Measurements from ENCODE around the gene PRKACA.

PRKACA gene

GRCh38 chr19:14116525-14116917 lies 1.0 kb downstream of the PRKACA start:
- no peak overlapping the region for H3K27ac ChIP-seq (ENCODE audit: low read depth, low read length, severe bottlenecking)

GRCh38 chr19:14115756-14116155 lies 1.8 kb downstream of the PRKACA start:
- H3K4me3 ChIP-seq (ENCODE audit: extremely low read depth, insufficient read depth, low read length, poor library complexity, severe bottlenecking) = peak overlapping the region; percentile 94
- peaks cover 9% of the 10 kb centered on the region for H3K36me3 ChIP-seq (ENCODE audit: control insufficient read depth, insufficient read depth, low read length)
- no peak overlapping the region for H3K27ac ChIP-seq (ENCODE audit: low read depth, low read length, severe bottlenecking)
- peaks cover 41% of the 10 kb centered on the region for H3K4me1 ChIP-seq (ENCODE audit: control insufficient read depth, insufficient read depth, low read length, poor library complexity, severe bottlenecking)
- WGBS, 2 experiments (ENCODE audit: insufficient coverage in 2 of 2) = 92 to 93% methylated on average over 5 of the region's 5 CpGs
- no peaks in the 10 kb centered on the region for H3K9me3 ChIP-seq (ENCODE audit: control insufficient read depth, low read length)

More at GRCh38 chr19:14116525-14116917, 1.0 kb downstream of the PRKACA start:
- Histone ChIP-seq H3K4me1 (ENCODE audit: control insufficient read depth, insufficient read depth, low read length, poor library complexity, severe bottlenecking) (peaks cover 41% of the 10 kb centered on the region), H3K9me3 (ENCODE audit: control insufficient read depth, low read length) (no peaks in the 10 kb centered on the region), H3K36me3 (ENCODE audit: control insufficient read depth, insufficient read depth, low read length) (peaks cover 13% of the 10 kb centered on the region), H3K4me3 (ENCODE audit: extremely low read depth, insufficient read depth, low read length, poor library complexity, severe bottlenecking) (peak overlapping the region; percentile 94)
- WGBS, 2 experiments (ENCODE audit: insufficient coverage in 2 of 2) = 48 to 50% methylated on average over 2 to 6 of the region's 6 CpGs

DNA sequence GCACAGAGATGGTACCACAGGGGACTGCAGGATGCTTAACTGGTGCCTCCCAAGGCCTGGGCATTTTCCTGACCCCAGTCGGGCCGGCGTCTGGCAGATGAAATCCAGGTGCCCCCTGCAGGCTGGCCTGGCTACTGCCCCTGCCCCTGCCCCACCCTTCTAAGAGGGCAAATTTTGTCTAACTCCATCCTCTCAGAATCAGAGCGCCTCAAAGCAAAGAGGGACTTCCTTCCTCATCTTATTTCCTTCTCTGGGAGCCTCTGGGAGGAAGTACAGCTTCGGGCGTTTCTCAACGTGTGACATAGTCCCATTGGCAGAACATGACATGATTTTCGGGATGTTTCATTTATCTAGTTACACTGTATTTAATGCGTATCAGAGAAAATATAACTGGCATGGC lies 2.7 kb downstream of the PRKACA start:
- H3K4me1 ChIP-seq (ENCODE audit: control insufficient read depth, insufficient read depth, low read length, poor library complexity, severe bottlenecking) = peaks cover 41% of the 10 kb centered on the region

DNA sequence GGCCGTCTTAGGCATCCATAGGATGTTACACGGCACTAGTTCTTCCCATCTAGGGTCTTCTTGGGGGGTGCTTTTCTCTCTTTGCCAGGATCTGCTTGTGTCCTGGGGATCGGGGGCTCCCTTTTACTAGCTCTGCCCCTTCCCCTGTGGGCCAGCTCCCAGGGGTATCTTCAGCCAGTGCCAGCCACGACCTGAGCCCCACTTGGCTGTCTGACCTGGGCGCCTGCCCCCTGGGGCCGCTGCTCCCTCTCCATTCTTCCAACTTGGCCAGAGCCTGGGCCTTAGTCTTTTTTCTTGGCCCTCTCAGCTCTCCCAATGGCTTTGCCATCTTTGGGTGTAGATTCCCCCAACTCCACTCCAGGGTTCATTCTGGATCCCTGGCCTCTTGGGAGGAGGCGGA lies 3.1 kb downstream of the PRKACA start:
- peaks cover 4% of the 10 kb centered on the region for H3K36me3 ChIP-seq (ENCODE audit: control insufficient read depth, insufficient read depth, low read length)
- H3K27ac ChIP-seq (ENCODE audit: low read depth, low read length, severe bottlenecking) = no peak overlapping the region
- no peaks in the 10 kb centered on the region for H3K9me3 ChIP-seq (ENCODE audit: control insufficient read depth, low read length)
- H3K4me3 ChIP-seq (ENCODE audit: extremely low read depth, insufficient read depth, low read length, poor library complexity, severe bottlenecking) = no peak overlapping the region
- H3K4me1 ChIP-seq (ENCODE audit: control insufficient read depth, insufficient read depth, low read length, poor library complexity, severe bottlenecking) = peaks cover 38% of the 10 kb centered on the region
- WGBS, 2 experiments (ENCODE audit: insufficient coverage in 2 of 2) = 90 to 96% methylated on average over 6 to 7 of the region's 7 CpGs

More for the DNA sequence above, 2.7 kb downstream of the PRKACA start:
- Histone ChIP-seq H3K27ac (ENCODE audit: low read depth, low read length, severe bottlenecking) (no peak overlapping the region), H3K36me3 (ENCODE audit: control insufficient read depth, insufficient read depth, low read length) (peaks cover 5% of the 10 kb centered on the region), H3K9me3 (ENCODE audit: control insufficient read depth, low read length) (no peaks in the 10 kb centered on the region), H3K4me3 (ENCODE audit: extremely low read depth, insufficient read depth, low read length, poor library complexity, severe bottlenecking) (no peak overlapping the region)
- 62 to 66% methylated on average over 4 of the region's 9 CpGs for WGBS, 2 experiments (ENCODE audit: insufficient coverage in 2 of 2)

- H3K9me3 ChIP-seq (ENCODE audit: control insufficient read depth, low read length) = no peaks in the 10 kb centered on the region
- no peak overlapping the region for H3K27ac ChIP-seq (ENCODE audit: low read depth, low read length, severe bottlenecking)
- peaks cover 4% of the 10 kb centered on the region for H3K36me3 ChIP-seq (ENCODE audit: control insufficient read depth, insufficient read depth, low read length)
- 88 to 93% methylated on average over 15 to 18 of the region's 18 CpGs for WGBS, 2 experiments (ENCODE audit: insufficient coverage in 2 of 2)
- peaks cover 32% of the 10 kb centered on the region for H3K4me1 ChIP-seq (ENCODE audit: control insufficient read depth, insufficient read depth, low read length, poor library complexity, severe bottlenecking)
- H3K4me3 ChIP-seq (ENCODE audit: extremely low read depth, insufficient read depth, low read length, poor library complexity, severe bottlenecking) = no peak overlapping the region
Measured at GRCh38 chr19:14113762-14114414, 3.7 kb downstream of the PRKACA start.

GRCh38 chr19:14112809-14113385 lies 4.7 kb downstream of the PRKACA start:
- peaks cover 4% of the 10 kb centered on the region for H3K36me3 ChIP-seq (ENCODE audit: control insufficient read depth, insufficient read depth, low read length)
- 52 to 73% methylated on average over 7 to 8 of the region's 12 CpGs for WGBS, 2 experiments (ENCODE audit: insufficient coverage in 2 of 2)
- H3K4me1 ChIP-seq (ENCODE audit: control insufficient read depth, insufficient read depth, low read length, poor library complexity, severe bottlenecking) = peaks cover 26% of the 10 kb centered on the region
- no peak overlapping the region for H3K27ac ChIP-seq (ENCODE audit: low read depth, low read length, severe bottlenecking)
- H3K9me3 ChIP-seq (ENCODE audit: control insufficient read depth, low read length) = no peaks in the 10 kb centered on the region
- H3K4me3 ChIP-seq (ENCODE audit: extremely low read depth, insufficient read depth, low read length, poor library complexity, severe bottlenecking) = no peak overlapping the region

DNA sequence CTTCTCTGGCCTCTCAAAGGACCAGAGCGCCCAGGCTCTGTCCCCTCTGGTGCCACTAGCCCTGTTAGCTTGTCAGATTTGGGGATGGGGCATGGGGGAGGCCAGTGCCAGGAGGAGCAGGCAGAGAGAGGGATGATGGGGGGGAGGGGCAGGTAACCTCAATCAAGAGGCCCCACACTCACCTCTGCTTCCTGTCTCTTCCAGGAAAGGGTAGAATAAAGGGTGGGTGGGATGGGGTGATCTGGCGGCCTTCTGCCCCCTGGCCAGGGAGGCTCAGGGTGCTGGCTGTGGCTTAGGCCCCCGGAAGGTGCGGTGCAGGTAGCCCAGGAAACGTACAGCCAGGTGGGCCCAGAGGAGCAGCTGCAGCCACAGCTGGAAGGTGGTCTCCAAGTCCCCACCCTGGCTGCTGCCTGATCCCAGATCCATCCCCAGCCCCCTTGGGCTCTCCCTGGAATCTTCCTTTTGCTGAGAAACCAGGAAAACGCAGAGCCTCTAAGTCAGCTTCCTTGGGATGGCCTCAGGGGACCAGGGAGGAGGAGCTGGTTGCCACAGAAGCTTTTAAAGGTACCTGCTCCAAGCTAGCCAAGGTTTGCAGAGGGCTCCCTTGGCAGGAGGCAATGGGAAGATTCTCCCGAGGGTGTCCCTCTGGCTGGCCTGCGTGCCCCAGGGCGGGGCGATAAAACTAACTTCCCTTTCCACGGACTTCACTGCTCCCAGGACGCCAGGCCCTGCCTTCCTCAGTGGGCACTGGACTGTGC lies 5.3 kb downstream of the PRKACA start:
- H3K36me3 ChIP-seq (ENCODE audit: control insufficient read depth, insufficient read depth, low read length) = peaks cover 7% of the 10 kb centered on the region
- H3K9me3 ChIP-seq (ENCODE audit: control insufficient read depth, low read length) = no peaks in the 10 kb centered on the region
- H3K27ac ChIP-seq (ENCODE audit: low read depth, low read length, severe bottlenecking) = no peak overlapping the region
- H3K4me1 ChIP-seq (ENCODE audit: control insufficient read depth, insufficient read depth, low read length, poor library complexity, severe bottlenecking) = peaks cover 26% of the 10 kb centered on the region
- no peak overlapping the region for H3K4me3 ChIP-seq (ENCODE audit: extremely low read depth, insufficient read depth, low read length, poor library complexity, severe bottlenecking)
- WGBS, 2 experiments (ENCODE audit: insufficient coverage in 2 of 2) = 74 to 83% methylated on average over 9 to 10 of the region's 12 CpGs

GRCh38 chr19:14111486-14111885 lies 6.1 kb downstream of the PRKACA start:
- Histone ChIP-seq H3K36me3 (ENCODE audit: control insufficient read depth, insufficient read depth, low read length) (peaks cover 14% of the 10 kb centered on the region), H3K27ac (ENCODE audit: low read depth, low read length, severe bottlenecking) (no peak overlapping the region), H3K4me3 (ENCODE audit: extremely low read depth, insufficient read depth, low read length, poor library complexity, severe bottlenecking) (no peak overlapping the region), H3K4me1 (ENCODE audit: control insufficient read depth, insufficient read depth, low read length, poor library complexity, severe bottlenecking) (peaks cover 23% of the 10 kb centered on the region), H3K9me3 (ENCODE audit: control insufficient read depth, low read length) (no peaks in the 10 kb centered on the region)
- WGBS, 2 experiments (ENCODE audit: insufficient coverage in 2 of 2) = 80 to 100% methylated on average over 1 of the region's 1 CpG

DNA sequence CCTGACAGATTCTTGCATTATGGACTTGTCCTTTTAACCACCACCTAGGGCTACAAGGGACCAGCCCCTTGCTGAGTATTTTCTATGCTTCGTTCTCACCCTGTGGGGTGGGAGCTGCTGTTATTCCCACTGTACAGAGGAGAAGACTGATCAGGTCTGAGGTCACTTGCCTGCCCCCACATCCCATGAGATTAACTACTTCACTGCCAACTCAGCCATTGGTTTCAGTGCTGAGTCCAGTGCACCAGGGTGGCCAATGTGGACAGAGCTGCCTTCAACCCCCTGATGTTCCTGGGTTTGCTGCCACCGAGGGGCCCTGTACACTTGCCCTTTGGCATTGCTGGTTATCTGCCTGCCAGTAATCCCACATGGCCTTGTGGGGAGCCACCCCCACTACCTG lies 6.9 kb downstream of the PRKACA start:
- Histone ChIP-seq H3K9me3 (ENCODE audit: control insufficient read depth, low read length) (no peaks in the 10 kb centered on the region), H3K4me3 (ENCODE audit: extremely low read depth, insufficient read depth, low read length, poor library complexity, severe bottlenecking) (no peak overlapping the region), H3K4me1 (ENCODE audit: control insufficient read depth, insufficient read depth, low read length, poor library complexity, severe bottlenecking) (peaks cover 16% of the 10 kb centered on the region), H3K27ac (ENCODE audit: low read depth, low read length, severe bottlenecking) (no peak overlapping the region), H3K36me3 (ENCODE audit: control insufficient read depth, insufficient read depth, low read length) (peaks cover 21% of the 10 kb centered on the region)
- WGBS, 2 experiments (ENCODE audit: insufficient coverage in 2 of 2) = 86% methylated on average over 1 of the region's 2 CpGs; no CpG with 5 or more reads in 1 of the 2 experiments

GRCh38 chr19:14107581-14108461 lies 9.7 kb downstream of the PRKACA start:
- no peak overlapping the region for H3K4me3 ChIP-seq (ENCODE audit: extremely low read depth, insufficient read depth, low read length, poor library complexity, severe bottlenecking)
- no peaks in the 10 kb centered on the region for H3K9me3 ChIP-seq (ENCODE audit: control insufficient read depth, low read length)
- H3K27ac ChIP-seq (ENCODE audit: low read depth, low read length, severe bottlenecking) = no peak overlapping the region
- 93% methylated on average over 17 to 22 of the region's 23 CpGs for WGBS, 2 experiments (ENCODE audit: insufficient coverage in 2 of 2)
- H3K4me1 ChIP-seq (ENCODE audit: control insufficient read depth, insufficient read depth, low read length, poor library complexity, severe bottlenecking) = peaks cover 5% of the 10 kb centered on the region
- H3K36me3 ChIP-seq (ENCODE audit: control insufficient read depth, insufficient read depth, low read length) = peaks cover 34% of the 10 kb centered on the region

Measured in mesodermal cell (in vitro differentiated cells).